Panc1 (cell line): Measurements from ENCODE around the gene SSNA1. TPM values are rescaled to one million over a fixed set of nuclear protein-coding genes. Genes with fewer than 3 reads are reported as not detected.

Experiments
- ATAC-seq: fragments of 200-7000 bp; cut with Tn5 transposase; 2 replicates; pipeline ENCODE4 v1.9.1; 2020; ENCODE audit warnings: mild to moderate bottlenecking, moderate library complexity
- BruUV-seq: library from RNA; stranded (reverse); fragments of 400-500 nt; replicated peaks from 2 replicates; lab custom pipeline; 2021; lab: Mats Ljungman, UMichigan
- CTCF ChIA-PET: fragments of 300-600 bp; sonication (Branson Sonifier 250); formaldehyde crosslinking; loops from one replicate; lab custom pipeline; 2022; ENCODE audit warnings: antibody characterized with exemption; lab: Charles Lee
- POLR2A ChIA-PET: fragments of 300-600 bp; sonication (Branson Sonifier 250); formaldehyde crosslinking; loops from one replicate; lab custom pipeline; 2022; ENCODE audit warnings: antibody characterized with exemption; lab: Charles Lee
- DNase-seq: peaks from one replicate; pipeline ENCODE4 v3.0.0-alpha.2; 2010; ENCODE audit warnings: low read depth, low spot score
- H3K27ac ChIP-seq: 2 replicates; pipeline ENCODE4 v1.5.1; 2011; ENCODE audit warnings: mild to moderate bottlenecking, low read length, inconsistent platforms
- H3K27me3 ChIP-seq: fragments of 200-500 bp; sonication (Bioruptor generic); 2 replicates; pipeline ENCODE4 v1.6.0; 2014; ENCODE audit warnings: low read length, inconsistent platforms; ENCODE audit not compliant: control insufficient read depth, insufficient read depth
- H3K36me3 ChIP-seq: fragments of 200-500 bp; sonication (Bioruptor generic); 2 replicates; pipeline ENCODE4 v1.5.1; 2014; ENCODE audit warnings: inconsistent platforms, mild to moderate bottlenecking, low read length, moderate library complexity; ENCODE audit not compliant: control insufficient read depth, insufficient read depth
- H3K4me1 ChIP-seq: 2 replicates; pipeline ENCODE4 v1.5.1; 2011; ENCODE audit warnings: inconsistent platforms, mild to moderate bottlenecking, low read length, moderate library complexity; ENCODE audit not compliant: control insufficient read depth, insufficient read depth
- H3K4me3 ChIP-seq, 2 experiments: 2 replicates each; pipeline ENCODE4 v1.5.1; 2011 to 2012; ENCODE audit warnings: low read depth in 2 of 2, low read length in 2 of 2, mild to moderate bottlenecking in 2 of 2, inconsistent platforms in 1 of 2, moderate library complexity in 1 of 2
- H3K9me3 ChIP-seq: fragments of 200-500 bp; sonication (Bioruptor generic); 2 replicates; pipeline ENCODE4 v1.5.1; 2014; ENCODE audit warnings: low read depth, mild to moderate bottlenecking, inconsistent platforms, low read length, moderate library complexity; ENCODE audit not compliant: control insufficient read depth, insufficient read depth
- POLR2AphosphoS5 ChIP-seq: IDR thresholded peaks from 2 replicates; pipeline ENCODE4 v1.6.1; 2012; ENCODE audit warnings: mild to moderate bottlenecking, low read depth, low read length, moderate library complexity
- SIN3A ChIP-seq: IDR thresholded peaks from 2 replicates; pipeline ENCODE4 v1.6.1; 2012; ENCODE audit warnings: low read depth, mild to moderate bottlenecking, low read length, moderate library complexity, borderline replicate concordance; ENCODE audit not compliant: insufficient read depth
- TCF7L2 ChIP-seq: IDR thresholded peaks from 2 replicates; pipeline ENCODE4 v1.6.1; 2011; ENCODE audit warnings: mild to moderate bottlenecking, low read depth, low read length, inconsistent platforms
- in situ Hi-C: cut with HindIII; loops from 2 replicates; pipeline ENCODE4 v1.10.0; 2016; ENCODE audit warnings: low sequenced_read_pairs, low pct_unique_long_range_greater_than_20kb
- intact Hi-C: fragments of 100-400 bp; cut with micrococcal nuclease; formaldehyde crosslinking; loops from one replicate; pipeline ENCODE4 v1.10.0; 2022; ENCODE audit not compliant: unreplicated experiment
- total RNA-seq: library from RNA; stranded (reverse); gene quantifications from one replicate; pipeline ENCODE4 v1.2.1, GENCODE V29; 2021; ENCODE audit not compliant: unreplicated experiment
- TF ChIP-seq, protein P1 (sequence below): fragments of 450-650 bp; IDR thresholded peaks from 2 replicates; pipeline ENCODE4 v1.5.1; 2017; ENCODE audit warnings: mild to moderate bottlenecking
- TF ChIP-seq, protein P2 (sequence below), 2 experiments: IDR thresholded peaks; 2 replicates each; pipeline ENCODE4 v1.6.1; 2011 to 2012; ENCODE audit warnings: low read depth in 2 of 2, control low read depth in 1 of 2, low read length in 1 of 2, mild to moderate bottlenecking in 1 of 2, moderate library complexity in 1 of 2; ENCODE audit not compliant: insufficient read depth in 1 of 2

SSNA1 gene
- total RNA-seq, 1 experiment from 2014 or later = 86.9 TPM

DNA sequence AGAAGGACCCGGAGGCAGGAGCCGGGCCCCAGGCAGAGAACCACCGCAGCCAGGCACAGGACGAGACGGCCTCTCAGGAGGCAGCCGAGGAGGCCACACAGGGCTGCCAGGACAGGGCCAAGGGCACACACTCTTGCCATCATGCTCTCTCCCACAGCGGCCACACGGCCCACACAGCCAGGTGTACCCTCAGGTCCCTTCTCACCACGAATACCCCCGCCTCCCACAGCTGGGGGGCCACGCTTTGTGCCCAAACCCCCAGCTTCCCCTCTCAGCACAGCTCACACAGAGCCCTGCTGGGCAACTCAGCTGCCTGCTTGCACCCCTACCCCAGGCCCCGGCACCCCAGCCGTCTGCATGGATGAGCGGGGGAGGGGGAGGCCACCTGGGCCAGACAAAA lies 5.3 kb downstream of the SSNA1 start:
- ChIA-PET POLR2A (no interaction called here), CTCF (no interaction called here)
- H3K9me3 ChIP-seq = no peaks in the 10 kb centered on the region
- DNase-seq (no peak), ATAC-seq (no peak)
- H3K27me3 ChIP-seq = no peaks in the 10 kb centered on the region
- in situ Hi-C loops (no loop called here), intact Hi-C loops (no loop called here)
- no peak overlapping the region for H3K27ac ChIP-seq
- BruUV-seq = no TSS peak
- no peak overlapping the region for H3K4me3 ChIP-seq
- TF ChIP-seq, protein P1, sequence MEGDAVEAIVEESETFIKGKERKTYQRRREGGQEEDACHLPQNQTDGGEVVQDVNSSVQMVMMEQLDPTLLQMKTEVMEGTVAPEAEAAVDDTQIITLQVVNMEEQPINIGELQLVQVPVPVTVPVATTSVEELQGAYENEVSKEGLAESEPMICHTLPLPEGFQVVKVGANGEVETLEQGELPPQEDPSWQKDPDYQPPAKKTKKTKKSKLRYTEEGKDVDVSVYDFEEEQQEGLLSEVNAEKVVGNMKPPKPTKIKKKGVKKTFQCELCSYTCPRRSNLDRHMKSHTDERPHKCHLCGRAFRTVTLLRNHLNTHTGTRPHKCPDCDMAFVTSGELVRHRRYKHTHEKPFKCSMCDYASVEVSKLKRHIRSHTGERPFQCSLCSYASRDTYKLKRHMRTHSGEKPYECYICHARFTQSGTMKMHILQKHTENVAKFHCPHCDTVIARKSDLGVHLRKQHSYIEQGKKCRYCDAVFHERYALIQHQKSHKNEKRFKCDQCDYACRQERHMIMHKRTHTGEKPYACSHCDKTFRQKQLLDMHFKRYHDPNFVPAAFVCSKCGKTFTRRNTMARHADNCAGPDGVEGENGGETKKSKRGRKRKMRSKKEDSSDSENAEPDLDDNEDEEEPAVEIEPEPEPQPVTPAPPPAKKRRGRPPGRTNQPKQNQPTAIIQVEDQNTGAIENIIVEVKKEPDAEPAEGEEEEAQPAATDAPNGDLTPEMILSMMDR = no peak
- TF ChIP-seq, protein P2, sequence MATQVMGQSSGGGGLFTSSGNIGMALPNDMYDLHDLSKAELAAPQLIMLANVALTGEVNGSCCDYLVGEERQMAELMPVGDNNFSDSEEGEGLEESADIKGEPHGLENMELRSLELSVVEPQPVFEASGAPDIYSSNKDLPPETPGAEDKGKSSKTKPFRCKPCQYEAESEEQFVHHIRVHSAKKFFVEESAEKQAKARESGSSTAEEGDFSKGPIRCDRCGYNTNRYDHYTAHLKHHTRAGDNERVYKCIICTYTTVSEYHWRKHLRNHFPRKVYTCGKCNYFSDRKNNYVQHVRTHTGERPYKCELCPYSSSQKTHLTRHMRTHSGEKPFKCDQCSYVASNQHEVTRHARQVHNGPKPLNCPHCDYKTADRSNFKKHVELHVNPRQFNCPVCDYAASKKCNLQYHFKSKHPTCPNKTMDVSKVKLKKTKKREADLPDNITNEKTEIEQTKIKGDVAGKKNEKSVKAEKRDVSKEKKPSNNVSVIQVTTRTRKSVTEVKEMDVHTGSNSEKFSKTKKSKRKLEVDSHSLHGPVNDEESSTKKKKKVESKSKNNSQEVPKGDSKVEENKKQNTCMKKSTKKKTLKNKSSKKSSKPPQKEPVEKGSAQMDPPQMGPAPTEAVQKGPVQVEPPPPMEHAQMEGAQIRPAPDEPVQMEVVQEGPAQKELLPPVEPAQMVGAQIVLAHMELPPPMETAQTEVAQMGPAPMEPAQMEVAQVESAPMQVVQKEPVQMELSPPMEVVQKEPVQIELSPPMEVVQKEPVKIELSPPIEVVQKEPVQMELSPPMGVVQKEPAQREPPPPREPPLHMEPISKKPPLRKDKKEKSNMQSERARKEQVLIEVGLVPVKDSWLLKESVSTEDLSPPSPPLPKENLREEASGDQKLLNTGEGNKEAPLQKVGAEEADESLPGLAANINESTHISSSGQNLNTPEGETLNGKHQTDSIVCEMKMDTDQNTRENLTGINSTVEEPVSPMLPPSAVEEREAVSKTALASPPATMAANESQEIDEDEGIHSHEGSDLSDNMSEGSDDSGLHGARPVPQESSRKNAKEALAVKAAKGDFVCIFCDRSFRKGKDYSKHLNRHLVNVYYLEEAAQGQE (IDR thresholded peaks at IDR 0.05; ENCODE audit: insufficient read depth in 1 of 2, low read depth in 2 of 2, low read length in 1 of 2) = no peak
- TF ChIP-seq SIN3A (no peak), TCF7L2 (no peak), POLR2AphosphoS5 (no peak)
- H3K36me3 ChIP-seq = no peaks in the 10 kb centered on the region
- H3K4me1 ChIP-seq = peaks cover 45% of the 10 kb centered on the region

DNA sequence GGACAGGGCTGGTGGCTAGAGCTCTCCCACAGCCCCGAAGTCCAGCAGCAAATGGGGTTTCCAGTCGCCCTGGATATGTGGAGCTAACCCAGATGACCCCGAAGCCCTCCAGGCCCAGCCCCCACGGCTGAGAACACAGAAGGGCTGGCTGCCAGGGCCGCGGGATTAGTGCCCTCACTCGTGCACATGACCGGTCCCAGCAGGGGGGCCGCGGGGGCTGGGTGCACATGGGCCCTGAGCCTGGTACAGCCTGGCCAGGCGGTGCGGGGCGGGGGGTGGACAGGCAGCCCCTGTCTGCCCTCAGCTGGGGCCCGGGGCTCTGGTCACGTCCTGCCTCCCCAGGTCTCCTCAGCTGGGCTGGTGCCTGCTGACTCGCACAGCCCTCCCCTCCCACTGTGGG lies 5.9 kb downstream of the SSNA1 start:
- peaks cover 45% of the 10 kb centered on the region for H3K4me1 ChIP-seq
- no peaks in the 10 kb centered on the region for H3K9me3 ChIP-seq
- no TSS peak for BruUV-seq
- in situ Hi-C loops (no loop called here), intact Hi-C loops (no loop called here)
- H3K27ac ChIP-seq = no peak overlapping the region
- H3K27me3 ChIP-seq = no peaks in the 10 kb centered on the region
- DNase-seq (no peak), ATAC-seq (no peak)
- ChIA-PET CTCF (no interaction called here), POLR2A (no interaction called here)
- TF ChIP-seq, protein P1 = no peak
- TF ChIP-seq POLR2AphosphoS5 = no peak
- no peak for TF ChIP-seq SIN3A
- no peak for TF ChIP-seq TCF7L2
- TF ChIP-seq, protein P2 (IDR thresholded peaks at IDR 0.05; ENCODE audit: insufficient read depth in 1 of 2, low read depth in 2 of 2, low read length in 1 of 2) = no peak
- no peak overlapping the region for H3K4me3 ChIP-seq
- H3K36me3 ChIP-seq = no peaks in the 10 kb centered on the region
